ENCODE data around the gene IL21R.

The IL21R gene

GRCh38 chr16:27480761-27481160 is 78.8 kb downstream of the IL21R start:
- POLR2A ChIA-PET: no interaction called here
- no peak overlapping the region for H3K4me3 ChIP-seq (ENCODE audit: low read depth, low read length)
- no peak for DNase-seq (ENCODE audit: low read depth, low spot score)
- CTCF ChIA-PET: interaction anchor here (1.3 kb wide), 1 partner anchor 9 kb away, joined by 4 read pairs; no protein-coding TSS in a partner anchor
- no peak for TF ChIP-seq CTCF (IDR thresholded peaks at IDR 0.05; ENCODE audit: insufficient read depth, low read length, missing control alignments)

GRCh38 chr16:27481282-27481934 is 79.4 kb downstream of the IL21R start:
- TF ChIP-seq CTCF (IDR thresholded peaks at IDR 0.05; ENCODE audit: insufficient read depth, low read length, missing control alignments): no peak
- CTCF ChIA-PET: interaction anchor here (0.9 to 1.3 kb wide), 3 partner anchors 10 to 18 kb away, joined by 3 to 4 read pairs (median 3); no protein-coding TSS in a partner anchor
- no peak overlapping the region for H3K4me3 ChIP-seq (ENCODE audit: low read depth, low read length)
- DNase-seq (ENCODE audit: low read depth, low spot score): no peak
- POLR2A ChIA-PET: no interaction called here

- TF ChIP-seq CTCF (IDR thresholded peaks at IDR 0.05; ENCODE audit: insufficient read depth, low read length, missing control alignments): no peak
- no peak for DNase-seq (ENCODE audit: low read depth, low spot score)
- ChIA-PET CTCF (interaction anchor here (0.9 to 1.1 kb wide), 2 partner anchors 9 to 17 kb away, joined by 3 read pairs; no protein-coding TSS in a partner anchor), POLR2A (no interaction called here)
- H3K4me3 ChIP-seq (ENCODE audit: low read depth, low read length): no peak overlapping the region
Observed at GRCh38 chr16:27482397-27483087, 80.6 kb downstream of the IL21R start.

- CTCF ChIA-PET: no interaction called here
- no peak for TF ChIP-seq CTCF (IDR thresholded peaks at IDR 0.05; ENCODE audit: insufficient read depth, low read length, missing control alignments)
- POLR2A ChIA-PET: no interaction called here
- H3K4me3 ChIP-seq (ENCODE audit: low read depth, low read length): no peak overlapping the region
- no peak for DNase-seq (ENCODE audit: low read depth, low spot score)
Observed at GRCh38 chr16:27483088-27483437, 81.1 kb downstream of the IL21R start.

- no peak for TF ChIP-seq CTCF (IDR thresholded peaks at IDR 0.05; ENCODE audit: insufficient read depth, low read length, missing control alignments)
- ChIA-PET CTCF (no interaction called here), POLR2A (no interaction called here)
- DNase-seq (ENCODE audit: low read depth, low spot score): no peak
- H3K4me3 ChIP-seq (ENCODE audit: low read depth, low read length): no peak overlapping the region
Observed at GRCh38 chr16:27483624-27484023, 81.7 kb downstream of the IL21R start.

GRCh38 chr16:27485126-27485525 is 83.2 kb downstream of the IL21R start:
- no peak for TF ChIP-seq CTCF (IDR thresholded peaks at IDR 0.05; ENCODE audit: insufficient read depth, low read length, missing control alignments)
- no peak for DNase-seq (ENCODE audit: low read depth, low spot score)
- ChIA-PET POLR2A (interaction anchor here (0.6 kb wide), 1 partner anchor 64 kb away, joined by 3 read pairs; no protein-coding TSS in a partner anchor), CTCF (interaction anchor here (1.5 kb wide), 1 partner anchor 31 kb away, joined by 5 read pairs; no protein-coding TSS in a partner anchor)
- H3K4me3 ChIP-seq (ENCODE audit: low read depth, low read length): no peak overlapping the region

All from AG04449 (cell line).